ENCODE data around the gene NBDY. TPM values are rescaled to one million over a fixed set of nuclear protein-coding genes. Genes with fewer than 3 reads are reported as not detected.

Gene NBDY
- total and polyA plus RNA-seq, 2 of the 4 experiments (the other 2 are of a cell fraction): 3.2 to 61.5 TPM

DNA sequence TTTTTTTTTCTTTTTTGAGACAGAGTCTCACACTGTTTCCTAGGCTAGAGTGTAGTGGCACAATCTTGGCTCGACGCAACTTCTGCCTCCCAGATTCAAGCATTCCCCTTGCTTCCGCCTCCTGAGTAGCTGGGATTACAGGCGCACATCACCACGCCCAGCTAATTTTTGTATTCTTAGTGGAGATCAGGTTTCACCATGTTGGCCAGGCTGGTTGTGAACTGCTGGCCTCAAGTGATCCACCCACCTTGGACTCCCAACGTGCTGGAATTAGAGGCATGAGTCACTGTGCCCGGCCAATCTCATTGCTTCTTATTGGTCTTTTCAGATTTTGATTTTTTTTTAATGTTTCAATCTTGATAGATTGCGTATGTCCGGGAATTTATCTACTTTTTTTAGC is 124.4 kb downstream of the NBDY start:
- no peak overlapping the region for H3K4ac ChIP-seq (ENCODE audit: low read depth, low read length)
- no peak overlapping the region for H3K56ac ChIP-seq (ENCODE audit: extremely low read depth, insufficient read depth, low read length)
- H4K5ac ChIP-seq (ENCODE audit: low read depth, low read length): no peak overlapping the region
- H2BK120ac ChIP-seq (ENCODE audit: low read depth, low read length): no peak overlapping the region
- POLR2A ChIA-PET (ENCODE audit: unreplicated experiment): no interaction called here
- WGBS, 2 experiments (ENCODE audit: extremely low coverage in 2 of 2, insufficient read length in 1 of 2): 50% methylated on average over 2 of the region's 9 CpGs; no CpG with 5 or more reads in 1 of the 2 experiments
- H3K27me3 ChIP-seq (ENCODE audit: control insufficient read depth, insufficient read depth, low read length): no peaks in the 10 kb centered on the region; the same call in 1 of the 2 replicates
- no TSS peak for BruUV-seq (replicated peaks)
- H4K91ac ChIP-seq (ENCODE audit: insufficient read depth, low read depth, low read length): no peak overlapping the region
- no peak overlapping the region for H2AK9ac ChIP-seq (replicated peaks; ENCODE audit: low read depth, low read length, poor library complexity)
- H3K4me3 ChIP-seq (ENCODE audit: insufficient read depth, low read depth, low read length): no peak overlapping the region
- H3K23ac ChIP-seq (ENCODE audit: low read depth, low read length): no peak overlapping the region
- TF ChIP-seq RFX5 (IDR thresholded peaks at IDR 0.05; ENCODE audit: low read depth, low read length) (no peak), POLR2A (IDR thresholded peaks at IDR 0.05; ENCODE audit: low read depth, low read length) (no peak), CHD1 (IDR thresholded peaks at IDR 0.05; ENCODE audit: low read depth, low read length) (no peak), MAFK (IDR thresholded peaks at IDR 0.05; ENCODE audit: low read depth, low read length) (no peak), ELK1 (IDR thresholded peaks at IDR 0.05; ENCODE audit: borderline replicate concordance, low read depth, low read length) (no peak)
- H3K36me3 ChIP-seq (ENCODE audit: control insufficient read depth, insufficient read depth, low read length): no peaks in the 10 kb centered on the region
- CTCF ChIA-PET: no interaction called here
- in situ Hi-C loops (cut with MboI; ENCODE audit: low sequenced_read_pairs): no loop called here
- no peak overlapping the region for H2BK5ac ChIP-seq (ENCODE audit: low read depth, low read length, poor library complexity, severe bottlenecking)
- DNase-seq (no peak), ATAC-seq (ENCODE audit: low read depth) (no peak)
- intact Hi-C loops (cut with micrococcal nuclease): no loop called here
- H2BK15ac ChIP-seq (ENCODE audit: low read depth, low read length): no peak overlapping the region
- no peak overlapping the region for H3K4me2 ChIP-seq (ENCODE audit: low read depth, low read length)
- no peak overlapping the region for H3K14ac ChIP-seq (replicated peaks; ENCODE audit: low read depth, low read length)
- H3K9me1 ChIP-seq (ENCODE audit: insufficient read depth, low read length): no peaks in the 10 kb centered on the region
- no peaks in the 10 kb centered on the region for H4K20me1 ChIP-seq (ENCODE audit: insufficient read depth, low read length)
- dilution Hi-C loops (cut with HindIII; ENCODE audit: low sequenced_read_pairs, unreplicated experiment): no loop called here
- H3K18ac ChIP-seq (ENCODE audit: low read depth, low read length): no peak overlapping the region
- H2AFZ ChIP-seq (replicated peaks; ENCODE audit: low read length, poor library complexity): no peak overlapping the region
- no peak overlapping the region for H4K8ac ChIP-seq (ENCODE audit: low read depth in 2 of 2, low read length in 2 of 2)
- H2BK20ac ChIP-seq (ENCODE audit: low read depth, low read length): no peak overlapping the region
- no peaks in the 10 kb centered on the region for H3K4me1 ChIP-seq (ENCODE audit: control insufficient read depth, insufficient read depth, low read length)
- 0 out of 2 replicates have a peak, but pooled peaks cover 3% of the 10 kb centered on the region for H3K9me3 ChIP-seq (ENCODE audit: control insufficient read depth, insufficient read depth, low read length)
- no peak overlapping the region for H3K9ac ChIP-seq (ENCODE audit: low read depth, low read length)
- H2AK5ac ChIP-seq (ENCODE audit: low read depth, low read length): no peak overlapping the region
- H3K27ac ChIP-seq (ENCODE audit: insufficient read depth, low read length): no peak overlapping the region
- H3K79me1 ChIP-seq (ENCODE audit: low read depth in 1 of 2, low read length in 2 of 2): no peaks in the 10 kb centered on the region

Measured in IMR-90 (cell line).